ENCODE results near the gene NDUFS8.

DNA sequence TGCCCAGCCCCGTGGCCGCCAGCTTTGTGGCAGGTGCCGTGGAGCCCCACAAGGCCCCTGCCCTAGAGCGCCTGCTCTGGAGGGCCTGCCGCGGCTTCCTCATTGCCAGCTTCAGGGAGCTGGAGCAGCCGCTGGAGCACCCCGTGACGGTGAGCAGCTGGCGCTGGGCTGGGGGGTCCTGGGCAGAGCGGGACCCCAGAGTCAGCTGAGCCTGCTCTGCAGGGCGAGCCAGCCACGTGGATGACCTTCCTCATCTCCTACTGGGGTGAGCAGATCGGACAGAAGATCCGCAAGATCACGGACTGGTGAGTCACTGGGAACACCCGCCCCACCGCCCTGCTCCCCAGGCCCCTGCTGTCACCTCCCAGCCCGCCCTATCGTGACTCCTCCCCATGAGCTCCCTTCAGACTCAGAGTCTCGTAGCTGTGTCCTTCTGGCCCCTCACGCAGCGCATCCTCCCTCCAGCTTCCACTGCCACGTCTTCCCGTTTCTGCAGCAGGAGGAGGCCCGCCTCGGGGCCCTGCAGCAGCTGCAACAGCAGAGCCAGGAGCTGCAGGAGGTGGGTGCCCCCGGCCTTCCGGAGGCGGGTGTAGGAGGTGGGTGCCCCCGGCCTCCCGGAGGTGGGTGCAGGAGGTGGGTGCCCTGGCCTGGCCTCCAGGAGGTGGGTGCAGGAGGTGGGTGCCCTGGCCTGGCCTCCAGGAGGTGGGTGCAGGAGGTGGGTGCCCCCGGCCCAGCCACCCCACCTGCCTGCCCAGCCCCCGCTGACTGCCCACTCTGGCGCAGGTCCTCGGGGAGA, 13.1 kb downstream of the NDUFS8 start:
- TF ChIP-seq ZNF416 (CRISPR knock-in tag; IDR thresholded peaks at IDR 0.05): no peak
- TF ChIP-seq, protein P1, sequence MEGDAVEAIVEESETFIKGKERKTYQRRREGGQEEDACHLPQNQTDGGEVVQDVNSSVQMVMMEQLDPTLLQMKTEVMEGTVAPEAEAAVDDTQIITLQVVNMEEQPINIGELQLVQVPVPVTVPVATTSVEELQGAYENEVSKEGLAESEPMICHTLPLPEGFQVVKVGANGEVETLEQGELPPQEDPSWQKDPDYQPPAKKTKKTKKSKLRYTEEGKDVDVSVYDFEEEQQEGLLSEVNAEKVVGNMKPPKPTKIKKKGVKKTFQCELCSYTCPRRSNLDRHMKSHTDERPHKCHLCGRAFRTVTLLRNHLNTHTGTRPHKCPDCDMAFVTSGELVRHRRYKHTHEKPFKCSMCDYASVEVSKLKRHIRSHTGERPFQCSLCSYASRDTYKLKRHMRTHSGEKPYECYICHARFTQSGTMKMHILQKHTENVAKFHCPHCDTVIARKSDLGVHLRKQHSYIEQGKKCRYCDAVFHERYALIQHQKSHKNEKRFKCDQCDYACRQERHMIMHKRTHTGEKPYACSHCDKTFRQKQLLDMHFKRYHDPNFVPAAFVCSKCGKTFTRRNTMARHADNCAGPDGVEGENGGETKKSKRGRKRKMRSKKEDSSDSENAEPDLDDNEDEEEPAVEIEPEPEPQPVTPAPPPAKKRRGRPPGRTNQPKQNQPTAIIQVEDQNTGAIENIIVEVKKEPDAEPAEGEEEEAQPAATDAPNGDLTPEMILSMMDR (IDR thresholded peaks at IDR 0.05): no peak
- TF ChIP-seq SP1 (CRISPR knock-in tag; conservative IDR thresholded peaks at IDR 0.05): no peak
- TF ChIP-seq SMAD3 (CRISPR knock-in tag; IDR thresholded peaks at IDR 0.05; ENCODE audit: borderline replicate concordance): no peak
- no peak for TF ChIP-seq ZNF671 (CRISPR knock-in tag; IDR thresholded peaks at IDR 0.05)
- TF ChIP-seq ETV6 (CRISPR knock-in tag; IDR thresholded peaks at IDR 0.05): no peak

All from WTC11 (cell line).